ENCODE measurements around the gene STAU1. TPM values are rescaled to one million over a fixed set of nuclear protein-coding genes. Genes with fewer than 3 reads are reported as not detected.

STAU1 gene
- total and polyA plus RNA-seq, 4 donors, result 53.5 to 89.2 (median 65.2) TPM

GRCh38 chr20:49091762-49092161 lies 96.4 kb downstream of the STAU1 start:
- Histone ChIP-seq H3K4me1 (ENCODE audit: control insufficient read depth in 4 of 4, insufficient read depth in 4 of 4, low read length in 3 of 4) (peaks cover 0 to 12% (median 5%) of the 10 kb centered on the region in 4 donors), H3K27ac (ENCODE audit: low read depth in 1 of 2, low read length in 2 of 2) (no peak overlapping the region), H3K4me3 (ENCODE audit: low read depth in 1 of 3, low read length in 3 of 3) (no peak overlapping the region), H3K9ac (ENCODE audit: low read depth in 1 of 2, low read length in 2 of 2) (no peak overlapping the region), H3K9me3 (ENCODE audit: control insufficient read depth in 4 of 4, low read length in 3 of 4) (no peaks in the 10 kb centered on the region), H3K27me3 (ENCODE audit: control insufficient read depth in 4 of 4, insufficient read depth in 4 of 4, low read length in 3 of 4) (no peaks in the 10 kb centered on the region), H3K36me3 (ENCODE audit: control insufficient read depth in 4 of 4, insufficient read depth in 3 of 4, low read depth in 1 of 4, low read length in 3 of 4) (peaks cover 16 to 66% (median 45%) of the 10 kb centered on the region in 4 donors)
- WGBS, result 33% methylated on average over 1 of the region's 1 CpG
- no peak for DNase-seq (ENCODE audit: low spot score)
- no peak for TF ChIP-seq FOXA1 (IDR thresholded peaks at IDR 0.05)
- TF ChIP-seq SP1 (IDR thresholded peaks at IDR 0.05), result no peak
- no peak for TF ChIP-seq RXRA (IDR thresholded peaks at IDR 0.05)
- no peak for TF ChIP-seq CTCF (IDR thresholded peaks at IDR 0.05; ENCODE audit: low read depth, low read length, missing input control)
- no peak for TF ChIP-seq ATF3 (IDR thresholded peaks at IDR 0.05)
- no peak for TF ChIP-seq YY1 (IDR thresholded peaks at IDR 0.05)
- no peak for TF ChIP-seq HNF4A (conservative IDR thresholded peaks at IDR 0.05)
- no peak for TF ChIP-seq RAD21 (IDR thresholded peaks at IDR 0.05)
- TF ChIP-seq MAX (IDR thresholded peaks at IDR 0.05), result no peak
- TF ChIP-seq NR2F2 (IDR thresholded peaks at IDR 0.05), result no peak
- TF ChIP-seq EGR1 (IDR thresholded peaks at IDR 0.05; ENCODE audit: low read depth in 2 of 2), result no peak
- no peak for TF ChIP-seq REST (IDR thresholded peaks at IDR 0.05)
- no peak for TF ChIP-seq GABPA (IDR thresholded peaks at IDR 0.05 in 1 of 2, conservative IDR thresholded peaks at IDR 0.05 in 1 of 2)
- TF ChIP-seq TAF1 (conservative IDR thresholded peaks at IDR 0.05), result no peak
- no peak for TF ChIP-seq HNF4G (IDR thresholded peaks at IDR 0.05)
- TF ChIP-seq FOXA2 (IDR thresholded peaks at IDR 0.05), result no peak
- no peak for TF ChIP-seq ZBTB33 (IDR thresholded peaks at IDR 0.05)
- TF ChIP-seq JUND (IDR thresholded peaks at IDR 0.05), result no peak

All from liver (tissue), 9 donors.